ENCODE data around the gene SERPINA4.

SERPINA4 gene

GRCh38 chr14:94536836-94537235, 24.4 kb upstream of the SERPINA4 start:
- TF ChIP-seq GATA3 (IDR thresholded peaks at IDR 0.05; ENCODE audit: low read depth, low read length) (no peak), GATA2 (IDR thresholded peaks at IDR 0.05; ENCODE audit: low read depth, low read length) (no peak)

GRCh38 chr14:94538070-94538740, 23.0 kb upstream of the SERPINA4 start:
- TF ChIP-seq GATA2 (IDR thresholded peaks at IDR 0.05; ENCODE audit: low read depth, low read length) (no peak), GATA3 (IDR thresholded peaks at IDR 0.05; ENCODE audit: low read depth, low read length) (no peak)

- no peak for TF ChIP-seq GATA2 (IDR thresholded peaks at IDR 0.05; ENCODE audit: low read depth, low read length)
- no peak for TF ChIP-seq GATA3 (IDR thresholded peaks at IDR 0.05; ENCODE audit: low read depth, low read length)
Observed at GRCh38 chr14:94539181-94539580, 22.1 kb upstream of the SERPINA4 start.

- TF ChIP-seq GATA2 (IDR thresholded peaks at IDR 0.05; ENCODE audit: low read depth, low read length) (no peak), GATA3 (IDR thresholded peaks at IDR 0.05; ENCODE audit: low read depth, low read length) (no peak)
Observed at GRCh38 chr14:94540031-94540794, 21.0 kb upstream of the SERPINA4 start.

GRCh38 chr14:94541234-94541975, 19.8 kb upstream of the SERPINA4 start:
- TF ChIP-seq GATA2 (IDR thresholded peaks at IDR 0.05; ENCODE audit: low read depth, low read length) = no peak
- TF ChIP-seq GATA3 (IDR thresholded peaks at IDR 0.05; ENCODE audit: low read depth, low read length) = no peak

GRCh38 chr14:94542111-94542810, 19.0 kb upstream of the SERPINA4 start:
- TF ChIP-seq GATA2 (IDR thresholded peaks at IDR 0.05; ENCODE audit: low read depth, low read length) = no peak

- TF ChIP-seq GATA2 (IDR thresholded peaks at IDR 0.05; ENCODE audit: low read depth, low read length) (no peak), GATA3 (IDR thresholded peaks at IDR 0.05; ENCODE audit: low read depth, low read length) (no peak)
Observed at GRCh38 chr14:94542811-94543440, 18.3 kb upstream of the SERPINA4 start.

- TF ChIP-seq GATA2 (IDR thresholded peaks at IDR 0.05; ENCODE audit: low read depth, low read length) = no peak
- no peak for TF ChIP-seq GATA3 (IDR thresholded peaks at IDR 0.05; ENCODE audit: low read depth, low read length)
Observed at GRCh38 chr14:94543449-94544124, 17.7 kb upstream of the SERPINA4 start.

- TF ChIP-seq GATA2 (IDR thresholded peaks at IDR 0.05; ENCODE audit: low read depth, low read length) (no peak), GATA3 (IDR thresholded peaks at IDR 0.05; ENCODE audit: low read depth, low read length) (no peak)
Observed at GRCh38 chr14:94544726-94545125, 16.5 kb upstream of the SERPINA4 start.

GRCh38 chr14:94545131-94545841, 16.0 kb upstream of the SERPINA4 start:
- TF ChIP-seq GATA2 (IDR thresholded peaks at IDR 0.05; ENCODE audit: low read depth, low read length) = no peak

GRCh38 chr14:94547151-94547680, 14.0 kb upstream of the SERPINA4 start:
- TF ChIP-seq GATA2 (IDR thresholded peaks at IDR 0.05; ENCODE audit: low read depth, low read length) = no peak

GRCh38 chr14:94547726-94548125, 13.5 kb upstream of the SERPINA4 start:
- TF ChIP-seq GATA3 (IDR thresholded peaks at IDR 0.05; ENCODE audit: low read depth, low read length) (no peak), GATA2 (IDR thresholded peaks at IDR 0.05; ENCODE audit: low read depth, low read length) (no peak)
